DND-41 (cell line): ENCODE measurements around the gene ZNF512B.
"Not testable (repeated sequence)": the region's sequence is repeated elsewhere in the genome, so short reads cannot be mapped to it uniquely, and the experiment has no call there.

Experiments used
- ATAC-seq: fragments of 200-7000 bp; cut with Tn5 transposase; 3 replicates; pipeline ENCODE4 v1.9.1; 2021; ENCODE audit warnings: low read depth; ENCODE audit not compliant: insufficient read depth
- DNase-seq: peaks from one replicate; pipeline ENCODE4 v3.0.0-alpha.2; 2020
- H2AFZ ChIP-seq: 2 replicates; pipeline ENCODE4 v1.6.0; 2012; ENCODE audit warnings: low read depth, low read length
- H3K27ac ChIP-seq: 2 replicates; pipeline ENCODE4 v1.5.1; 2012; ENCODE audit warnings: low read length, inconsistent platforms
- H3K27me3 ChIP-seq: fragments of 200-600 bp; sonication (generic); 2 replicates; pipeline ENCODE4 v1.6.0; 2012; ENCODE audit warnings: low read length, mild to moderate bottlenecking, inconsistent platforms; ENCODE audit not compliant: insufficient read depth, poor library complexity
- H3K36me3 ChIP-seq: 2 replicates; pipeline ENCODE4 v1.5.1; 2012; ENCODE audit warnings: low read length, inconsistent platforms; ENCODE audit not compliant: insufficient read depth
- H3K4me1 ChIP-seq: 2 replicates; pipeline ENCODE4 v1.5.1; 2012; ENCODE audit warnings: mild to moderate bottlenecking, low read length; ENCODE audit not compliant: insufficient read depth
- H3K4me2 ChIP-seq: 2 replicates; pipeline ENCODE4 v1.6.0; 2012; ENCODE audit warnings: mild to moderate bottlenecking, moderate library complexity, low read length, inconsistent platforms; ENCODE audit not compliant: insufficient read depth
- H3K4me3 ChIP-seq, 2 experiments: fragments of 200-600 bp in 1 of 2; shearing (Covaris generic) in 1 of 2; 2 replicates each; pipeline ENCODE4 v1.5.1; 2012 to 2016; ENCODE audit warnings: inconsistent platforms in 2 of 2, low read length in 2 of 2, mild to moderate bottlenecking in 2 of 2, low read depth in 1 of 2, moderate library complexity in 1 of 2
- H3K79me2 ChIP-seq: 2 replicates; pipeline ENCODE4 v1.6.0; 2012; ENCODE audit warnings: low read length, inconsistent platforms; ENCODE audit not compliant: insufficient read depth
- H3K9ac ChIP-seq: 2 replicates; pipeline ENCODE4 v1.6.0; 2012; ENCODE audit warnings: low read depth, mild to moderate bottlenecking, inconsistent platforms, low read length, moderate library complexity
- H3K9me3 ChIP-seq: 2 replicates; pipeline ENCODE4 v1.5.1; 2012; ENCODE audit warnings: low read length, moderate library complexity, mild to moderate bottlenecking, inconsistent platforms; ENCODE audit not compliant: insufficient read depth, severe bottlenecking
- H4K20me1 ChIP-seq: 2 replicates; pipeline ENCODE4 v1.6.0; 2012; ENCODE audit warnings: low read length; ENCODE audit not compliant: insufficient read depth
- CTCF ChIP-seq: IDR thresholded peaks from 2 replicates; pipeline ENCODE4 v1.5.1; 2012; ENCODE audit warnings: borderline replicate concordance, low read length, moderate library complexity, mild to moderate bottlenecking; ENCODE audit not compliant: poor library complexity, severe bottlenecking; ENCODE audit errors: extremely low read depth
- EZH2 ChIP-seq: IDR thresholded peaks from 3 replicates; pipeline ENCODE4 v1.6.1; 2012; ENCODE audit warnings: borderline replicate concordance, low read depth, mild to moderate bottlenecking, moderate library complexity, low read length, inconsistent platforms; ENCODE audit not compliant: severe bottlenecking

Gene ZNF512B

GRCh38 chr20:63973636-63974401 is 4.1 kb upstream of the ZNF512B start:
- Histone ChIP-seq H3K4me3 (no peak overlapping the region), H3K36me3 (peaks cover 26% of the 10 kb centered on the region), H3K4me2 (no peak overlapping the region), H2AFZ (no peak overlapping the region), H3K9ac (no peak overlapping the region), H3K79me2 (peaks cover 5% of the 10 kb centered on the region), H3K27me3 (no peaks in the 10 kb centered on the region), H3K4me1 (peaks cover 22% of the 10 kb centered on the region), H4K20me1 (no peaks in the 10 kb centered on the region), H3K27ac (no peak overlapping the region), H3K9me3 (peaks cover 3% of the 10 kb centered on the region)
- DNase-seq (peak; percentile 66), ATAC-seq (peak; percentile 46; the same call in 2 of the 3 replicates)
- TF ChIP-seq CTCF (peak; percentile 80), EZH2 (no peak)

- Histone ChIP-seq H3K4me3 (no peak overlapping the region), H3K9me3 (peaks cover 10% of the 10 kb centered on the region), H3K4me1 (peaks cover 22% of the 10 kb centered on the region), H3K36me3 (peaks cover 33% of the 10 kb centered on the region), H3K79me2 (peaks cover 12% of the 10 kb centered on the region), H3K27ac (no peak overlapping the region), H3K9ac (no peak overlapping the region), H2AFZ (no peak overlapping the region), H3K4me2 (no peak overlapping the region), H4K20me1 (no peaks in the 10 kb centered on the region), H3K27me3 (no peaks in the 10 kb centered on the region)
- ATAC-seq (no peak), DNase-seq (no peak)
- TF ChIP-seq CTCF (no peak), EZH2 (no peak)
These were observed 3.4 kb upstream of the ZNF512B start for GRCh38 chr20:63973160-63973479.

- Histone ChIP-seq H3K4me1 (peaks cover 19% of the 10 kb centered on the region), H3K79me2 (peaks cover 18% of the 10 kb centered on the region), H3K4me3 (no peak overlapping the region), H3K27ac (no peak overlapping the region), H3K4me2 (no peak overlapping the region), H2AFZ (no peak overlapping the region), H4K20me1 (no peaks in the 10 kb centered on the region), H3K36me3 (peaks cover 38% of the 10 kb centered on the region), H3K27me3 (no peaks in the 10 kb centered on the region), H3K9me3 (peaks cover 16% of the 10 kb centered on the region), H3K9ac (no peak overlapping the region)
- DNase-seq (no peak), ATAC-seq (no peak)
- TF ChIP-seq EZH2 = no peak
- no peak for TF ChIP-seq CTCF
These were observed 2.8 kb upstream of the ZNF512B start for GRCh38 chr20:63972312-63973159.

- not testable (repeated sequence) for H3K4me2 ChIP-seq, H2AFZ ChIP-seq, H4K20me1 ChIP-seq, ATAC-seq, H3K27ac ChIP-seq, DNase-seq, H3K27me3 ChIP-seq, H3K4me3 ChIP-seq, H3K9ac ChIP-seq
- peaks cover 22% of the 10 kb centered on the region for H3K79me2 ChIP-seq
- peaks cover 44% of the 10 kb centered on the region for H3K36me3 ChIP-seq
- H3K4me1 ChIP-seq = peaks cover 19% of the 10 kb centered on the region
- H3K9me3 ChIP-seq = peaks cover 22% of the 10 kb centered on the region
These were observed 2.2 kb upstream of the ZNF512B start for GRCh38 chr20:63971960-63972311.
